ENCODE results near the gene B3GALNT2. TPM values are rescaled to one million over a fixed set of nuclear protein-coding genes. Genes with fewer than 3 reads are reported as not detected.

The B3GALNT2 gene
- total RNA-seq, 4 donors from 2014 or later = 63.3 to 73.1 (median 70.6) TPM

- no peak for ATAC-seq
- peaks cover 0 to 100% of the 10 kb centered on the region in 2 donors for H3K36me3 ChIP-seq
- H3K4me3 ChIP-seq = no peak overlapping the region
- WGBS, 2 donors (ENCODE audit: low coverage in 1 of 2) = 65 to 72% methylated on average over 7 of the region's 7 CpGs
- H3K9me3 ChIP-seq = no peaks in the 10 kb centered on the region
- H3K4me1 ChIP-seq = no peaks in the 10 kb centered on the region
- TF ChIP-seq CTCF (IDR thresholded peaks at IDR 0.05) (no peak), EP300 (IDR thresholded peaks at IDR 0.05) (no peak), POLR2A (IDR thresholded peaks at IDR 0.05) (no peak), POLR2AphosphoS5 (IDR thresholded peaks at IDR 0.05) (no peak)
- no peaks in the 10 kb centered on the region for H3K27me3 ChIP-seq
- no peak overlapping the region for H3K27ac ChIP-seq
These were observed 55.6 kb downstream of the B3GALNT2 start for GRCh38 chr1:235448616-235449015.

GRCh38 chr1:235442788-235443429, 61.3 kb downstream of the B3GALNT2 start:
- Histone ChIP-seq H3K27ac (peak overlapping the region in 1 of 4 donors; percentile 10), H3K9me3 (no peaks in the 10 kb centered on the region), H3K4me1 (no peaks in the 10 kb centered on the region), H3K4me3 (no peak overlapping the region), H3K36me3 (peaks cover 0 to 100% of the 10 kb centered on the region in 2 donors), H3K27me3 (no peaks in the 10 kb centered on the region)
- 59 to 84% methylated on average over 4 of the region's 9 CpGs for WGBS, 2 donors (ENCODE audit: low coverage in 1 of 2)
- ATAC-seq = no peak
- no peak for TF ChIP-seq POLR2A (IDR thresholded peaks at IDR 0.05)
- no peak for TF ChIP-seq POLR2AphosphoS5 (IDR thresholded peaks at IDR 0.05)
- no peak for TF ChIP-seq CTCF (IDR thresholded peaks at IDR 0.05)
- no peak for TF ChIP-seq EP300 (IDR thresholded peaks at IDR 0.05)

GRCh38 chr1:235441159-235441685, 63.0 kb downstream of the B3GALNT2 start:
- no peaks in the 10 kb centered on the region for H3K9me3 ChIP-seq
- H3K36me3 ChIP-seq = peaks cover 0 to 100% of the 10 kb centered on the region in 2 donors
- no peak for ATAC-seq
- no peak overlapping the region for H3K4me3 ChIP-seq
- TF ChIP-seq POLR2AphosphoS5 (IDR thresholded peaks at IDR 0.05) = no peak
- no peak for TF ChIP-seq CTCF (IDR thresholded peaks at IDR 0.05)
- no peak for TF ChIP-seq POLR2A (IDR thresholded peaks at IDR 0.05)
- TF ChIP-seq EP300 (IDR thresholded peaks at IDR 0.05) = no peak
- H3K4me1 ChIP-seq = no peaks in the 10 kb centered on the region
- H3K27me3 ChIP-seq = no peaks in the 10 kb centered on the region
- 57 to 92% methylated on average over 1 to 6 of the region's 6 CpGs for WGBS, 2 donors (ENCODE audit: low coverage in 1 of 2)
- H3K27ac ChIP-seq = no peak overlapping the region

GRCh38 chr1:235434001-235434400, 70.3 kb downstream of the B3GALNT2 start:
- Histone ChIP-seq H3K4me3 (no peak overlapping the region), H3K36me3 (peaks cover 0 to 73% of the 10 kb centered on the region in 2 donors), H3K27ac (no peak overlapping the region), H3K9me3 (no peaks in the 10 kb centered on the region), H3K27me3 (no peaks in the 10 kb centered on the region), H3K4me1 (no peaks in the 10 kb centered on the region)
- no peak for TF ChIP-seq EP300 (IDR thresholded peaks at IDR 0.05)
- TF ChIP-seq POLR2AphosphoS5 (IDR thresholded peaks at IDR 0.05) = no peak
- TF ChIP-seq CTCF (IDR thresholded peaks at IDR 0.05) = no peak
- no peak for TF ChIP-seq POLR2A (IDR thresholded peaks at IDR 0.05)
- no peak for ATAC-seq
- 61 to 90% methylated on average over 4 to 7 of the region's 8 CpGs for WGBS, 2 donors (ENCODE audit: low coverage in 1 of 2)

GRCh38 chr1:235430991-235431390, 73.3 kb downstream of the B3GALNT2 start:
- Histone ChIP-seq H3K9me3 (no peaks in the 10 kb centered on the region), H3K36me3 (peaks cover 0 to 57% of the 10 kb centered on the region in 2 donors), H3K27me3 (no peaks in the 10 kb centered on the region), H3K27ac (no peak overlapping the region), H3K4me3 (no peak overlapping the region), H3K4me1 (no peaks in the 10 kb centered on the region)
- no peak for ATAC-seq
- TF ChIP-seq POLR2A (IDR thresholded peaks at IDR 0.05) (no peak), EP300 (IDR thresholded peaks at IDR 0.05) (no peak), CTCF (IDR thresholded peaks at IDR 0.05) (no peak), POLR2AphosphoS5 (IDR thresholded peaks at IDR 0.05) (no peak)
- 62 to 81% methylated on average over 5 of the region's 6 CpGs for WGBS, 2 donors (ENCODE audit: low coverage in 1 of 2)

All from gastroesophageal sphincter (tissue), 4 donors.